GM20431 (cell line): ENCODE measurements around the gene OR8D2.
"Not testable (repeated sequence)": the region's sequence is repeated elsewhere in the genome, so short reads cannot be mapped to it uniquely, and the experiment has no call there.

Experiments
- in situ Hi-C: fragments of 300-500 bp; cut with MseI, MboI; formaldehyde crosslinking; loops from one replicate; pipeline ENCODE4 v1.15.0; 2020; ENCODE audit warnings: low sequenced_read_pairs; ENCODE audit not compliant: unreplicated experiment

OR8D2 gene

GRCh38 chr11:124296016-124296415 lies 24.0 kb downstream of the OR8D2 start:
- in situ Hi-C loops: no loop called here

- in situ Hi-C loops: no loop called here
These were observed 25.3 kb downstream of the OR8D2 start for GRCh38 chr11:124294687-124295086.

- in situ Hi-C loops: no loop called here
These were observed 34.2 kb downstream of the OR8D2 start for GRCh38 chr11:124285610-124286344.

GRCh38 chr11:124278261-124278660 lies 41.7 kb downstream of the OR8D2 start:
- in situ Hi-C loops: no loop called here

DNA sequence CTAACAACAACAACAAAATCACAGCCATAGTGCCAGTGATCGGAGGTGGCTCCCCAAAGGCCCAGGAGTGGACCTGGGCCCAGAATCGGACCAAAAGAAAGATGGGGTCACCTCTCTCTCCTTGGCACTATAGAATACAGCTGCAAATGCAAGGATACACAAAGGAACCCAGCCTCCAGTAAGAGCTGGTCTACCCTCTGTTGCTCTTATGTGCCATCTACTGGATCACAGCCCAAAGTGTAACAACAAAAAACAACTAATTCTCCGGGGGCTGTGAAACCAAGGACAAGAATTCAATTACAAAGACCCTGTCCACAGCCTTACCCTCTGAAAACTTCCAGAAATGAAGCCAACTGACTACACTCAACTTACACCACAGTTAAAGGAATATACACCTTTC lies 42.2 kb downstream of the OR8D2 start:
- in situ Hi-C loops: no loop called here

GRCh38 chr11:124277207-124277606 lies 42.8 kb downstream of the OR8D2 start:
- in situ Hi-C loops: no loop called here

DNA sequence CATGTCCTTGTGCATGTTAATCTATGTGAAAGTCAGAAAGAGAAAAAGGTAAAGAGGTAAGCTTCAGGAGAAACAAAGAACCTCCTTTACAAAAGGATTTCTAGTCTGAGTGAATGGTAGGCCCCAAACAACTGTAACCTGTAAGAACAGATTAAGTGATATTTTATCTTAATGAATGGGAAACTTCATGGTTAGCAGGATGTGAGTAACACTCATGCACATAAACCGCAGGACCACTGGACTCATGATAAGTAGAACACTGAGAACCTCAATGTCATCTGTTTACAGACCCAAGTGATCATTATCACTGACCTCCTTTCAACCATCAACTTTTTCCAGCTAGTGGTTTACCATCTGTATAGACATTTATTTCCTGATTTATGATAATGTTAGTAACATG lies 43.9 kb downstream of the OR8D2 start:
- in situ Hi-C loops: no loop called here

DNA sequence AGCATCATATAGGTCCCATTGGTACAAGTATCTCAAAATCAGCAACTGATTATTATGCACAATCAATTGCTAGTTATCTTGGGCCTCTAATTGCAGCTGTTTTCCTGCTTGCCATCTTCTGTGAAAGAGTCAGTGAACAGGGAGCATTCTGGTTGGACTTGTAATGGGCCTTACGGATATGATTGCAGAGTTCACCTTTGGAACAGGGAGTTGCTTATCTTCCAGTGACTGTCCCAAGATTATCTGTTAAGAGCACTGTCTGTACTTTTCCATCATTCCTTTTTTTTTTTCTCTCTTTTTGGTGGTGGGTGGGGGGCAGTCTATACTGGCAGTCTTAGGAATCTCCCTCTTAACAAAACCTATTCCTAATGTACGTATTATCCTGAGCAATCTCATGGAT lies 46.0 kb downstream of the OR8D2 start:
- in situ Hi-C loops: no loop called here

DNA sequence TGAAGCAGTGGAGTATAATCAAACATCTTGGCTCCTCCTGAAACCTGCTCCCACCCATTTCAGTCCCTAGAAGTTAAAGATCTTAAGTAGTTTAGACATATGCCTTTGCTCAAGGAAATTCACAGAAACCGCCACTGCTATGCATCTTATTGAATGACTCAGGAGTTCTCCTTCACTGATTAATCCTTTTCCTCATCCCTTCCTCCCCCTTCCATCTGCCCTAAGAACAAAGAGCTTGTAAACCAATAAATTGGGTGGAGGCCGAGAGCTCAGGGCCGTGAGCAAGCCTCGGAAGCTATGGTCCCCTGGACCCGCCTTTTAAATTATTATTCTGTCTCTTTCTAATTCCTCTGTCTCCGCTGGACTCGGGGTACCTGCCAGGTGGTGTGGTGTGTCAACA lies 49.1 kb downstream of the OR8D2 start:
- in situ Hi-C loops: not testable (repeated sequence)
